Upper lobe of left lung (tissue), 6 donors: ENCODE results near the gene MAP4K4. TPM values are rescaled to one million over a fixed set of nuclear protein-coding genes. Genes with fewer than 3 reads are reported as not detected.
A peak's percentile ranks its signal among the peaks of the same experiment; 100 is the strongest.

Experiments used
- ATAC-seq, 2 donors: fragments of 200-7000 bp; cut with Tn5 transposase; one replicate each; pipeline ENCODE4 v1.9.1; 2022; ENCODE audit warnings: mild to moderate bottlenecking in 2 of 2, moderate library complexity in 2 of 2; ENCODE audit not compliant: low FRiP score in 2 of 2
- DNase-seq, 2 donors: peaks; one replicate each; pipeline ENCODE4 v3.0.0-alpha.2; 2019 to 2020
- H3K27ac ChIP-seq, 4 donors: fragments of 200-600 bp; sonication (generic); one replicate each; pipeline ENCODE4 v1.5.1; 2016 to 2019
- H3K27me3 ChIP-seq, 4 donors: fragments of 200-600 bp; sonication (generic); one replicate each; pipeline ENCODE4 v1.5.1; 2017 to 2019
- H3K36me3 ChIP-seq, 4 donors: fragments of 200-600 bp; sonication (generic); one replicate each; pipeline ENCODE4 v1.5.1; 2016 to 2019
- H3K4me1 ChIP-seq, 4 donors: fragments of 200-600 bp; sonication (generic); one replicate each; pipeline ENCODE4 v1.5.1; 2018 to 2019
- H3K4me3 ChIP-seq, 4 donors: fragments of 200-600 bp; sonication (generic); one replicate each; pipeline ENCODE4 v1.5.1; 2017 to 2019; ENCODE audit warnings: mild to moderate bottlenecking in 2 of 4, moderate library complexity in 1 of 4
- H3K9me3 ChIP-seq, 4 donors: fragments of 200-600 bp; sonication (generic); one replicate each; pipeline ENCODE4 v1.5.1; 2018 to 2019
- EP300 ChIP-seq, 4 donors: sonication (generic); formaldehyde crosslinking; IDR thresholded peaks; one replicate each; pipeline ENCODE4 v1.5.1; 2017; ENCODE audit warnings: antibody characterized with exemption in 4 of 4, control low read depth in 2 of 4
- POLR2A ChIP-seq, 4 donors: fragments of 450-650 bp; IDR thresholded peaks; one replicate each; pipeline ENCODE4 v1.5.1; 2016 to 2017; ENCODE audit warnings: antibody characterized with exemption in 4 of 4, mild to moderate bottlenecking in 2 of 4
- POLR2AphosphoS5 ChIP-seq, 2 donors: sonication (generic); formaldehyde crosslinking; IDR thresholded peaks; one replicate each; pipeline ENCODE4 v1.5.1; 2017; ENCODE audit warnings: antibody characterized with exemption in 2 of 2
- WGBS, 2 donors: methylation state at CpG; one replicate each; pipeline ENCODE4 v1.1.5; 2017 to 2018; 5-methylcytosine and 5-hydroxymethylcytosine counted together
- total RNA-seq, 6 donors: library from RNA; depleted of rRNA in 4 of 6; stranded (reverse); fragments of >200 nt in 4 of 6; gene quantifications; one replicate each; pipeline versions ENCODE4 v1.1.0 to v1.2.1, GENCODE V29; 2016 to 2021
- TF ChIP-seq, protein P1 (sequence below), 6 experiments: fragments of 450-650 bp in 4 of 6; fragments of 200-600 bp in 2 of 6; sonication (generic) in 2 of 6; IDR thresholded peaks; one replicate each; pipeline ENCODE4 v1.5.1; 2016 to 2019; ENCODE audit warnings: antibody characterized with exemption in 6 of 6
- donor health status: DM: no; HTN: no; CAD: no; lungs with moderate emphysema.
- donor health status: DM: no; HTN: yes; CAD: no; lungs with severe emphysema.

The MAP4K4 gene
- total RNA-seq, 6 donors from 2014 or later = 49.8 to 88.0 (median 56.4) TPM

DNA sequence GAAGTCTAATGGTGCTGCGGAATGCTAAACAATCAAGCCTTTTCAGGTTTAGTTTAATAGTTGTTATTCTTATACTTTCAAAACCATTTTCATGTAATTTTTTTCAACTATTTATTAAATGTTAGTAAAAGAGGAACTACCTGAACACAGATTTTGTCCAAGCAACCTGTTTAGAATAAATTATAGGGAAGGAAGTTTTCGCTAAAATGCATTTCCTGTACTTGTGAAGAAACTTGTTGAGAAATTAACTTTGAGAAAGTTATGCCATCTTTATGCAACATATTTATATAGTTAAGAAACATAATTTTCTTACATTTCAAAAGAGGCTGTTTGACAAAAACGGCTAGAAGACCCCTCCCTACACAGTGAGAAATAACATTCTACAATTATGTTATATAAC is 16.6 kb downstream of the MAP4K4 start:
- TF ChIP-seq EP300 (IDR thresholded peaks at IDR 0.05) = no peak
- TF ChIP-seq, protein P1, sequence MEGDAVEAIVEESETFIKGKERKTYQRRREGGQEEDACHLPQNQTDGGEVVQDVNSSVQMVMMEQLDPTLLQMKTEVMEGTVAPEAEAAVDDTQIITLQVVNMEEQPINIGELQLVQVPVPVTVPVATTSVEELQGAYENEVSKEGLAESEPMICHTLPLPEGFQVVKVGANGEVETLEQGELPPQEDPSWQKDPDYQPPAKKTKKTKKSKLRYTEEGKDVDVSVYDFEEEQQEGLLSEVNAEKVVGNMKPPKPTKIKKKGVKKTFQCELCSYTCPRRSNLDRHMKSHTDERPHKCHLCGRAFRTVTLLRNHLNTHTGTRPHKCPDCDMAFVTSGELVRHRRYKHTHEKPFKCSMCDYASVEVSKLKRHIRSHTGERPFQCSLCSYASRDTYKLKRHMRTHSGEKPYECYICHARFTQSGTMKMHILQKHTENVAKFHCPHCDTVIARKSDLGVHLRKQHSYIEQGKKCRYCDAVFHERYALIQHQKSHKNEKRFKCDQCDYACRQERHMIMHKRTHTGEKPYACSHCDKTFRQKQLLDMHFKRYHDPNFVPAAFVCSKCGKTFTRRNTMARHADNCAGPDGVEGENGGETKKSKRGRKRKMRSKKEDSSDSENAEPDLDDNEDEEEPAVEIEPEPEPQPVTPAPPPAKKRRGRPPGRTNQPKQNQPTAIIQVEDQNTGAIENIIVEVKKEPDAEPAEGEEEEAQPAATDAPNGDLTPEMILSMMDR (IDR thresholded peaks at IDR 0.05) = no peak
- WGBS, 2 donors = 53 to 57% methylated on average over 3 of the region's 3 CpGs
- peak overlapping the region in 1 of 4 donors; percentile 65 for H3K27ac ChIP-seq

DNA sequence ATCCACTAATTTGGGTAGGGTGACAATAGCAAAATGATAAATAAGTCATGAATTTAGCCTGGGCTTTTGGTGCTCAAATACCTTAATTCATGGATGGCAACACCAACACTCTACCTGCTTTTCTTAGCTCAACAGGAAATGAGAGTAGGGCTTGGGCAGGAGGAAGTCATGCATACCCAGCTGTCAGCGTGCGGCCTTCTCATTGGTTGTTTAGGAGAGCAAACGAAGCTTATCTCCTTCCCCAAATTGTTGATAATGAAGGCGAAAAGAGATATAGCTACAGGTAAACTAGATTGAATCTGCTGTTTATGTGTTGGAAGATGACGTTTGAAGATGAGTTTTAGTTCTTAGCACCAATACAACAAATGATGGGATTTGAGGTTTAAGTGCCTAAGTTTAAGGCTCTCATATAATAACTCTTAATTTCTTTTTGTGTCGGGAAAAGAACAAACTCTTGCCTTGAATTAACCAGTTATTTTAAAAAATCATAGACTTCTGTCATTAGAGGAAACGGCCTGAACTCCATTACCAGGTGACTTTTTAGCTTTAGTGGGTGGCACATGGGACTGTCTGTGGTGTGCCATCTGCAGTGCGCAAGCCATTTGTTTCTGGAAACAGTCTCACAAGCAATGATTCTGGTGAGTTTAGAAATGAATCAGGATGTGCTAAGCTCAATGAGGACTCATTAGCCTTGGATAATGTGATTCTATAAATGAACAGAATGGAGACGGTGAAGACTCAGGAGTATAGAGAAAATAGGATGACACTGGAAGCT is 19.8 kb downstream of the MAP4K4 start:
- ATAC-seq = no peak
- peaks cover 6 to 39% (median 25%) of the 10 kb centered on the region in 4 donors for H3K4me1 ChIP-seq

More for the DNA sequence above, 16.6 kb downstream of the MAP4K4 start:
- no peak for DNase-seq
- Histone ChIP-seq H3K9me3 (no peaks in the 10 kb centered on the region), H3K36me3 (no peaks in the 10 kb centered on the region), H3K4me1 (peaks cover 23 to 48% (median 39%) of the 10 kb centered on the region in 4 donors), H3K4me3 (no peak overlapping the region), H3K27me3 (no peaks in the 10 kb centered on the region)
- ATAC-seq = no peak

DNA sequence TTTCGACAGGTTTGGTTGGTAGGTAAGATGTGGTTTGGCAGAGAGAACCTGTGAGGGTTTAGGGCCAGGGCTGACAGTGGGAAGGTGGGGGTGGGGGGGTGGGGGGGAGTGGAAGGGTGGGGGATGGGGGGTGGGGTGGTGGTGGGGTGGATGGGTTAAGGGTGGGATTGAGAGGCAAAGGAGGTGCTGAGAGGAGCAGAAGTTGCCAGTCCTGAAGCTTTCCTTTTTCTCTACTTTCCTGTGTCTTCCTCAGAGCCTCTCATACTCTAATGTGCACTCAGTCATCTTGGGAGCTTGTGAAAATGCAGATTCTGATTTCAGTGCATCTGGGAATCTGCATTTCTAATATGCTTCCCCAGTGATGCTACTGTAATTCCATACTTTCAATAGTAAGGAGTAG is 21.0 kb downstream of the MAP4K4 start:
- 85 to 90% methylated on average over 1 of the region's 1 CpG for whole genome bisulfite sequencing, 2 donors
- DNase-seq (no peak), ATAC-seq (no peak)
- no peaks in the 10 kb centered on the region for H3K36me3 ChIP-seq
- no peaks in the 10 kb centered on the region for H3K27me3 ChIP-seq
- TF ChIP-seq POLR2A (IDR thresholded peaks at IDR 0.05) (no peak), EP300 (IDR thresholded peaks at IDR 0.05) (no peak), POLR2AphosphoS5 (IDR thresholded peaks at IDR 0.05) (no peak)
- TF ChIP-seq, protein P1 (IDR thresholded peaks at IDR 0.05) = no peak
- H3K27ac ChIP-seq = no peak overlapping the region
- H3K9me3 ChIP-seq = no peaks in the 10 kb centered on the region
- H3K4me1 ChIP-seq = peaks cover 16 to 51% (median 32%) of the 10 kb centered on the region in 4 donors
- no peak overlapping the region for H3K4me3 ChIP-seq

More for the DNA sequence above, 19.8 kb downstream of the MAP4K4 start:
- H3K36me3 ChIP-seq = no peaks in the 10 kb centered on the region
- H3K27me3 ChIP-seq = no peaks in the 10 kb centered on the region
- DNase-seq = peak in 1 of 2 donors; percentile 51
- TF ChIP-seq EP300 (IDR thresholded peaks at IDR 0.05) (no peak), POLR2A (IDR thresholded peaks at IDR 0.05) (no peak), POLR2AphosphoS5 (IDR thresholded peaks at IDR 0.05) (no peak)
- TF ChIP-seq, protein P1 (IDR thresholded peaks at IDR 0.05) = no peak
- H3K27ac ChIP-seq = peak overlapping the region in 1 of 4 donors; percentile 37
- 81 to 82% methylated on average over 9 of the region's 9 CpGs for WGBS, 2 donors
- H3K9me3 ChIP-seq = no peaks in the 10 kb centered on the region
- no peak overlapping the region for H3K4me3 ChIP-seq

DNA sequence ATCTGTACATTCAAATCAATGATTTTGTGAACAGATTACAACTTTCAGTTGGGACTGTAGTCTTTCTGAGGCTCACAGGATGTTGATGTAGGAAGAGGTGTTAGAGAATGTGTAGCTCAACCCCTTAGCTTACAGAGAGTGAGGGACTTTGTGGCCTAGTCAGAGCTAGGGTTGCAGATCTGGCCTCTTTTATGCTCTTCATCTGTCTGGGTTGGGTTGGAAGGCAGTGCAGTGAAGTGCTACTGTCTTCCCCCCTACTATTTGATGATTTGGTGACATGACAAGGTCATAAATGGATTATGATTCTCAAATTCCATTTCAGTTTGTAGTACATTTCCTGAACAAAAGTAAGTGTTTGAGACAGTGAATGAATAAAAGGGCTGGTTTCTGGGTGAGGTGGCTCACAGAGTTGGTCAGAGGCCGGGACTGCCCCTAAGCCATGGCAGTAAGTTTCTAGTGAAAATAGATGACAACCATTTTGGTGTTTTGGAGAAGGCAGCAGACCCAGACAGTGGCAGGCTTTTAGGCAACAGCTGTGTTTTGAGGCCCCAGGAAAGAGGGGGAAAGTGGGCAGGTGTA is 21.6 kb downstream of the MAP4K4 start:
- H3K4me1 ChIP-seq = peaks cover 20 to 49% (median 37%) of the 10 kb centered on the region in 4 donors
- no peaks in the 10 kb centered on the region for H3K27me3 ChIP-seq
- 75 to 83% methylated on average over 1 of the region's 1 CpG for WGBS, 2 donors
- no peaks in the 10 kb centered on the region for H3K9me3 ChIP-seq
- no peak for ATAC-seq
- H3K36me3 ChIP-seq = no peaks in the 10 kb centered on the region
- TF ChIP-seq POLR2AphosphoS5 (IDR thresholded peaks at IDR 0.05) (no peak), EP300 (IDR thresholded peaks at IDR 0.05) (no peak), POLR2A (IDR thresholded peaks at IDR 0.05) (no peak)
- TF ChIP-seq, protein P1 (IDR thresholded peaks at IDR 0.05) = no peak
- no peak for DNase-seq
- peak overlapping the region in 1 of 4 donors; percentile 2 for H3K27ac ChIP-seq
- no peak overlapping the region for H3K4me3 ChIP-seq
